Measurements from ENCODE around the gene PF4V1.

The PF4V1 gene

GRCh38 chr4:73836373-73837279 lies 16.5 kb upstream of the PF4V1 start, which contains the start of gene CXCL6:
CXCL6 (plus strand) TSS chr4:73836678; CDS start chr4:73836751, 73 bp downstream.
- H3K27ac ChIP-seq, result peak within 1 kb of the TSS; percentile 84; the same call in 1 of the 2 replicates
- no peak for TF ChIP-seq CTCF (conservative IDR thresholded peaks at IDR 0.05)

- TF ChIP-seq CTCF (conservative IDR thresholded peaks at IDR 0.05), result no peak
- H3K27ac ChIP-seq, result peak overlapping the region; percentile 84
Measured at GRCh38 chr4:73839071-73839470, 14.0 kb upstream of the PF4V1 start.

- TF ChIP-seq CTCF (conservative IDR thresholded peaks at IDR 0.05), result no peak
- H3K27ac ChIP-seq, result peak overlapping the region; percentile 84
Measured at GRCh38 chr4:73839715-73840114, 13.4 kb upstream of the PF4V1 start.

- TF ChIP-seq CTCF (conservative IDR thresholded peaks at IDR 0.05), result no peak
- peak overlapping the region; percentile 84; the same call in 1 of the 2 replicates for H3K27ac ChIP-seq
Measured at GRCh38 chr4:73841243-73841925, 11.7 kb upstream of the PF4V1 start.

GRCh38 chr4:73842696-73843095 lies 10.4 kb upstream of the PF4V1 start:
- TF ChIP-seq CTCF (conservative IDR thresholded peaks at IDR 0.05), result no peak
- no peak overlapping the region; the same call in 1 of the 2 replicates for H3K27ac ChIP-seq

- no peak overlapping the region for H3K27ac ChIP-seq
- TF ChIP-seq CTCF (conservative IDR thresholded peaks at IDR 0.05), result no peak
Measured at GRCh38 chr4:73843369-73843768, 9.7 kb upstream of the PF4V1 start.

GRCh38 chr4:73844345-73844744 lies 8.8 kb upstream of the PF4V1 start:
- no peak overlapping the region for H3K27ac ChIP-seq
- TF ChIP-seq CTCF (conservative IDR thresholded peaks at IDR 0.05), result no peak

Data from VCaP (cell line).